Testis (tissue), 2 donors: ENCODE results near the gene PC.

Source experiments
- CTCF ChIP-seq, 3 experiments: fragments of 450-650 bp in 2 of 3; fragments of 200-600 bp in 1 of 3; sonication (generic) in 1 of 3; IDR thresholded peaks; one replicate each; pipeline ENCODE4 v1.5.1; 2016 to 2019; ENCODE audit warnings: antibody characterized with exemption in 3 of 3, mild to moderate bottlenecking in 2 of 3, moderate library complexity in 1 of 3
- POLR2A ChIP-seq: fragments of 450-650 bp; IDR thresholded peaks from one replicate; pipeline ENCODE4 v1.6.1; 2017; ENCODE audit warnings: antibody characterized with exemption, mild to moderate bottlenecking, moderate library complexity

GRCh38 chr11:66879000-66879399, 79.2 kb downstream of the PC start:
- TF ChIP-seq CTCF (IDR thresholded peaks at IDR 0.05) (no peak), POLR2A (no peak)
